Chondrocyte (in vitro differentiated cells): Measurements from ENCODE around the gene PCCA. TPM values are rescaled to one million over a fixed set of nuclear protein-coding genes. Genes with fewer than 3 reads are reported as not detected.
"Not testable (repeated sequence)": the region's sequence is repeated elsewhere in the genome, so short reads cannot be mapped to it uniquely, and the experiment has no call there.

ENCODE experiments used
- DNase-seq: peaks from one replicate; pipeline ENCODE4 v3.0.0; 2021; ENCODE audit warnings: mixed read lengths, low spot score
- H3K27ac Mint-ChIP-seq: one replicate; pipeline ENCODE4 v1.8.0; 2021; ENCODE audit warnings: mild to moderate bottlenecking, moderate library complexity, mixed read lengths; ENCODE audit not compliant: unreplicated experiment
- H3K27me3 Mint-ChIP-seq: 2 replicates; pipeline ENCODE4 v1.8.0; 2021; ENCODE audit warnings: low read depth, mixed read lengths
- H3K36me3 Mint-ChIP-seq: 2 replicates; pipeline ENCODE4 v1.8.0; 2021; ENCODE audit warnings: low read depth, mixed read lengths
- H3K4me1 Mint-ChIP-seq: 2 replicates; pipeline ENCODE4 v1.8.0; 2021; ENCODE audit warnings: low read depth, mild to moderate bottlenecking, mixed read lengths
- H3K4me3 Mint-ChIP-seq: one replicate; pipeline ENCODE4 v1.8.0; 2021; ENCODE audit warnings: mild to moderate bottlenecking, moderate library complexity, mixed read lengths; ENCODE audit not compliant: unreplicated experiment
- H3K9me3 Mint-ChIP-seq: 2 replicates; pipeline ENCODE4 v1.8.0; 2021; ENCODE audit warnings: low read depth, mixed read lengths
- CTCF ChIP-seq: fragments of 200-600 bp; sonication (generic); IDR thresholded peaks from 2 replicates; pipeline ENCODE4 v1.5.0; 2021; ENCODE audit warnings: antibody characterized with exemption, mild to moderate bottlenecking, moderate library complexity
- total RNA-seq: library from RNA; stranded (reverse); gene quantifications from 3 replicates; pipeline ENCODE4 v1.2.1, GENCODE V29; 2021

Gene PCCA
- total RNA-seq, 1 donor from 2014 or later: 15.1 TPM

GRCh38 chr13:100089465-100090032 lies 656 bp downstream of the PCCA start:
- Mint-ChIP-seq H3K27me3 (no peaks in the 10 kb centered on the region), H3K27ac (peak overlapping the region; percentile 84)

GRCh38 chr13:100090861-100091260 lies 2.0 kb downstream of the PCCA start:
- Mint-ChIP-seq H3K4me1 (peaks cover 49% of the 10 kb centered on the region), H3K36me3 (peaks cover 6% of the 10 kb centered on the region), H3K9me3 (peaks cover 4% of the 10 kb centered on the region), H3K4me3 (no peak overlapping the region), H3K27ac (no peak overlapping the region), H3K27me3 (no peaks in the 10 kb centered on the region)
- TF ChIP-seq CTCF: no peak
- no peak for DNase-seq

More at GRCh38 chr13:100089465-100090032, 656 bp downstream of the PCCA start:
- H3K4me1 Mint-ChIP-seq: peaks cover 41% of the 10 kb centered on the region
- DNase-seq: no peak
- H3K36me3 Mint-ChIP-seq: peaks cover 1% of the 10 kb centered on the region
- no peaks in the 10 kb centered on the region for H3K9me3 Mint-ChIP-seq
- peak overlapping the region; percentile 87 for H3K4me3 Mint-ChIP-seq
- TF ChIP-seq CTCF: no peak

GRCh38 chr13:100091391-100091790 lies 2.5 kb downstream of the PCCA start:
- peaks cover 4% of the 10 kb centered on the region for H3K9me3 Mint-ChIP-seq
- peaks cover 6% of the 10 kb centered on the region for H3K36me3 Mint-ChIP-seq
- TF ChIP-seq CTCF: no peak
- H3K4me3 Mint-ChIP-seq: no peak overlapping the region
- no peak for DNase-seq
- peaks cover 49% of the 10 kb centered on the region for H3K4me1 Mint-ChIP-seq
- no peak overlapping the region for H3K27ac Mint-ChIP-seq
- no peaks in the 10 kb centered on the region for H3K27me3 Mint-ChIP-seq

GRCh38 chr13:100092273-100092672 lies 3.4 kb downstream of the PCCA start:
- not testable (repeated sequence) for H3K27ac Mint-ChIP-seq, DNase-seq, H3K4me3 Mint-ChIP-seq

GRCh38 chr13:100095498-100095897 lies 6.6 kb downstream of the PCCA start:
- no peak for DNase-seq
- Mint-ChIP-seq H3K36me3 (peaks cover 5% of the 10 kb centered on the region), H3K27ac (peak overlapping the region; percentile 56), H3K9me3 (peaks cover 4% of the 10 kb centered on the region), H3K4me1 (peaks cover 36% of the 10 kb centered on the region), H3K27me3 (no peaks in the 10 kb centered on the region), H3K4me3 (no peak overlapping the region)
- no peak for TF ChIP-seq CTCF

More at GRCh38 chr13:100092273-100092672, 3.4 kb downstream of the PCCA start:
- H3K9me3 Mint-ChIP-seq, H3K27me3 Mint-ChIP-seq, H3K36me3 Mint-ChIP-seq: not testable (repeated sequence)
- peaks cover 40% of the 10 kb centered on the region for H3K4me1 Mint-ChIP-seq

DNA sequence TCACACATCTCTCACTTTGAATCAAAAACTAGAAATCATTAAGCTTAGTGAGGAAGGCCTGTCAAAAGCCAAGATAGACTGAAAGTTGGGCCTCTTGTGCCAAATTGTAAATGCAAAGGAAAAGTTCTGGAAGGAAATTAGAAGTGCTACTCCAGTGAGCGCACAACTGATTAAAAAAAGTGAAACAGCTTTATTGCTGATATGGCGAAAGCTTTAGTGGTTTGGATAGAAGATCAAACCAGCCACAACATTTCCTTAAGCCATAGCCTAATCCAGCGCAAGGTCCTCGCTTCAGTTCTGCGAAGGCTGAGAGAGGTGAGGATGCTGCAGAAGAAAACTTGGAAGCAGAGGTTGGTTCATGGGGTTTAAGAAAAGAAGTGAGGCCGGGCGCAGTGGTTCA lies 7.6 kb downstream of the PCCA start:
- H3K9me3 Mint-ChIP-seq: peaks cover 4% of the 10 kb centered on the region
- no peaks in the 10 kb centered on the region for H3K27me3 Mint-ChIP-seq
- H3K36me3 Mint-ChIP-seq: peaks cover 5% of the 10 kb centered on the region
- peaks cover 35% of the 10 kb centered on the region for H3K4me1 Mint-ChIP-seq
- H3K27ac Mint-ChIP-seq: no peak overlapping the region
- no peak for DNase-seq
- H3K4me3 Mint-ChIP-seq: no peak overlapping the region
- TF ChIP-seq CTCF: no peak
